GM19463 (cell line): ENCODE measurements around the gene PCDHGB7.
"Not testable (repeated sequence)": the region's sequence is repeated elsewhere in the genome, so short reads cannot be mapped to it uniquely, and the experiment has no call there.

Experiments used
- ATAC-seq: cut with Tn5 transposase; IDR thresholded peaks from one replicate; pipeline ENCODE4 v1.9.1; 2021; ENCODE audit warnings: mild to moderate bottlenecking, moderate library complexity; ENCODE audit not compliant: unreplicated experiment

Gene PCDHGB7

GRCh38 chr5:141422742-141423291, 5.3 kb downstream of the PCDHGB7 start:
- no peak for ATAC-seq

DNA sequence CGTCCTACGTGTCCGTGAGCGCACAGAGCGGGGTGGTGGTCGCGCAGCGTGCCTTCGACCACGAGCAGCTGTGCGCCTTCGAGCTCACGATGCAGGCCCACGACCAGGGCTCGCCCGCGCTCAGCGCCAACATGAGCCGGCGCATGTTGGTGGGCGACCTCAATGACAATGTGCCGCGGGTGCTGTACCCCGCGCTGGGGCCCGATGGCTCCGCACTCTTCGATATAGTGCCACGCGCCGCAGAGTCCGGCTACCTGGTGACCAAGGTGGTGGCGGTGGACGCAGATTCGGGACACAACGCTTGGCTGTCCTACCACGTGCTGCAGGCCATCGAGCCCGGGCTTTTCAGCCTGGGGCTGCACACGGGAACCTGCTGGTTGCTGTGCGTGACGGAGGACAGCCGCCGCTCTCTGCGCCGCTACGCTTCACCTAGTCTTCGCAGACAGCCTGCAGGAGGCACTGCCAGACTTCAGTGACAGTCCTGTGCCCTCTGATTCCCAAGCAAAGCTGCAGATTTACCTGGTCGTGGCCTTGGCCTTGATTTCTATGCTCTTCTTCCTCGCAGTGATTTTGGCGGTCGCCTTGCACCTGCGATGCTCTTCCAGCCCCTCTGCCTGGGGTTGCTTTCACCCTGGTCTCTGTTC, 10.4 kb downstream of the PCDHGB7 start:
- ATAC-seq, result no peak

DNA sequence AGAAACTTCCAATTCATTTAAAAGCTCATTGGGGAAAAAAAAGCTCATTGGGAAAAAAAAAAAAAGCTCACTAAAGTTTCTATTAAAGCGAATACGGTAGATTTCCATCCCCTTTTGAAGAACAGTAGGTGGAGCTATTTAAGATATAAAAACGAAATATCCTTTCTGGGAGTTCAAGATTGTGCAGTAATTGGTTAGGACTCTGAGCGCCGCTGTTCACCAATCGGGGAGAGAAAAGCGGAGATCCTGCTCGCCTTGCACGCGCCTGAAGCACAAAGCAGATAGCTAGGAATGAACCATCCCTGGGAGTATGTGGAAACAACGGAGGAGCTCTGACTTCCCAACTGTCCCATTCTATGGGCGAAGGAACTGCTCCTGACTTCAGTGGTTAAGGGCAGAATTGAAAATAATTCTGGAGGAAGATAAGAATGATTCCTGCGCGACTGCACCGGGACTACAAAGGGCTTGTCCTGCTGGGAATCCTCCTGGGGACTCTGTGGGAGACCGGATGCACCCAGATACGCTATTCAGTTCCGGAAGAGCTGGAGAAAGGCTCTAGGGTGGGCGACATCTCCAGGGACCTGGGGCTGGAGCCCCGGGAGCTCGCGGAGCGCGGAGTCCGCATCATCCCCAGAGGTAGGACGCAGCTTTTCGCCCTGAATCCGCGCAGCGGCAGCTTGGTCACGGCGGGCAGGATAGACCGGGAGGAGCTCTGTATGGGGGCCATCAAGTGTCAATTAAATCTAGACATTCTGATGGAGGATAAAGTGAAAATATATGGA, 13.0 kb downstream of the PCDHGB7 start, which contains the start of gene PCDHGA12:
Gene PCDHGA12 (plus strand): TSS at position 176 of the 782 bp plus-strand sequence. CDS start 253 bp downstream, at position 429.
- ATAC-seq, result peak; percentile 93

DNA sequence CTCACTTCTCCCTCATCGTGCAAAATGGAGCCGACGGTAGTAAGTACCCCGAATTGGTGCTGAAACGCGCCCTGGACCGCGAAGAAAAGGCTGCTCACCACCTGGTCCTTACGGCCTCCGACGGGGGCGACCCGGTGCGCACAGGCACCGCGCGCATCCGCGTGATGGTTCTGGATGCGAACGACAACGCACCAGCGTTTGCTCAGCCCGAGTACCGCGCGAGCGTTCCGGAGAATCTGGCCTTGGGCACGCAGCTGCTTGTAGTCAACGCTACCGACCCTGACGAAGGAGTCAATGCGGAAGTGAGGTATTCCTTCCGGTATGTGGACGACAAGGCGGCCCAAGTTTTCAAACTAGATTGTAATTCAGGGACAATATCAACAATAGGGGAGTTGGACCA, 13.8 kb downstream of the PCDHGB7 start:
- peak; percentile 43 for ATAC-seq

- not testable (repeated sequence) for ATAC-seq
Measured at GRCh38 chr5:141432308-141432707, 14.8 kb downstream of the PCDHGB7 start.

GRCh38 chr5:141432726-141433125, 15.2 kb downstream of the PCDHGB7 start:
- ATAC-seq, result not testable (repeated sequence)

- ATAC-seq, result no peak
Measured at GRCh38 chr5:141434006-141434405, 16.5 kb downstream of the PCDHGB7 start.

GRCh38 chr5:141437221-141437620, 19.7 kb downstream of the PCDHGB7 start:
- ATAC-seq, result no peak

DNA sequence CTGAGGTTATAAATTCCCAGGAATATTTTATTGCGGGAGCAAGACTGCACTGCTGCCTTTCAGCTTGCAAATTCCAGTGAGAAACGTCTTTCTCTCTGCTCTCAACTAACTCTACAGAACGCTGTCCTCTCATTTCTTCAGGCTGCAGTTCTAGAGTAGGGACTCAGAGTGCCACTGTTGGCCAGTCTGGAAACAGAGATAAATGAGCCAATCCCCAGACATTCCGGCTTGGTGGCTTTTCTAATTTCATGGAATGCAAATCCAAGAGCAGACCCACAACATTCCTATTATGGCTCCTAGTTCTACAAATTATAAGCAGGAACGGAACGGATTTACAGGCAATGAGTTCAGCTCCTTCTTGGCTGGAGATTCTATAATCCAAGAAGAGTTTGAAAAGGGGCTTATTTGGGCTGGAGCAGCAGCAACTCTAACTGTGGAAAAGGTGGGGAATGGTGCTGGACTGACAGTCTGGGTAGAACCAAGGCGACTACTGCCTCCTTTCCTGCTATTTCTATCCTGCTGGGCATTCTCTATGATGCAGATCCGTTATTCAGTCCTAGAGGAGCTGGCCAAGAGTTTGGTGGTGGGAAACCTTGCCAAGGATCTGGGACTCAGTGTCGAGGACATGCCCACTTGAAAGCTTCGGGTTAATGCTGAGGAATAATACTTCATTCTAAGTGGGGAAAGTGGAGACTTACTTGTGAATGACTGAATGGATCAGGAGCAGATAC, 22.1 kb downstream of the PCDHGB7 start:
- ATAC-seq, result no peak

DNA sequence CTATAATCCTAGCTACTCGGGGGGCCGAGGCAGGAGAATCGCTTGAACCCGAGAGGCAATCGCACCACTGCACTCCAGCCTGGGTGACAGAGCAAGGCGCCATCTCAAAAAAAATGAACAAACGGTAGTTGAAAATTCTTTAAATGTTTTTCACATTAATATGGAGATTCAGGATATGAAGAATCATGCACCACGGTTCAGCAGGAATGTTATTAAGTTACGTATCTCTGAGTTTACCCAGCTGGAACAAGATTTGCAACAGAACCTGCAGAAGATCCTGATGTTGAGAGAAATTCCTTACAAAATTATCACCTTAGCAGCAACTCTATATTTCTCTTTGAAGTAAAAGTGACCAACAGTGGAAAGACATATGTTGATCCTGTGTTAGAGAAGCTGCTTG, 22.9 kb downstream of the PCDHGB7 start:
- ATAC-seq, result no peak

DNA sequence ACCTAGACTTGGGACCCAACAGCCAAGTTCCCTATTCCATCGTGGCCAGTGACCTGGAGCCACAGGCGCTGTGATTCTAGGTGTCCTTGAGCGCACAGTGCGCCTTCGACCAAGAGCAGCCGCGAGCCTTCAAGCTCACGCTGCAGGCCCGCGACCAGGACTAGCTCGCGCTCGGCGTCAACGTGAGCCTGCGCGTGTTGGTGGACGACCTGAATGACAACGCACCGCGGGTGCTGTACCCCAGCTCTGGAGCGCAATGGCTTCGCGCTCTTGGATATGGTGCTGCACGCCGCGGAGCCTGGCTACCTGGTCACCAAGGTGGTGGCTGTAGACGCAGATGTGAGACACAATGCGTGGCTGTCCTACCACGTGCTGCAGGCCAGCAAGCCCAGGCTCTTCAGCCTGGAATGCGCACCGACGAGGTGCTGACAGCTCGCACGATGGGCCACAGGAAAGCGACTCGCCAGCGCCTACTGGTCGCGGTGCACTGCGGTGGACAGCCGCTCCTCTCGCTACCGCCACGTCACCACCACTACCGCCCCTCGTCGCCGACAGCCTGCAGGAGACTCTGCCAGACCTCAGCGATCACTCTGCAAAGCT, 24.2 kb downstream of the PCDHGB7 start:
- ATAC-seq, result no peak

DNA sequence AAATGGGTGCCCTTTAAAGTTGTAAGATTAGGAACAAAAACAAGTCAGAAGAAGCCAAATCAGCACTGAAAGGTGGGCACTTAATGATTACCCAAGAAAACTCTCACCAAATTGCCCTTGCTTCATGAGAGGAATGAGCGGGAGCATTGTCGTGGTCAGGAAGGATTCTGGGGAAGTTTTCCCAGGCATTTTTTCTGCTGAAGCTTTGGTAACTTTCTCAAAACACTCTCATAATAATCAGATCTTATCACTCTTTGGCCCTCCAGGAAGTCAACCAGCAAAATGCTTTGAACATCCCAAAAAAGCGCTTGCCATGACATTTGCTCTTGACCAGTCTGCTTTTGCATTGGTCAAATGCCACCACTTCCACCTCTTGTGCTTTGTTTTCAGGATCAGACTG, 47.9 kb downstream of the PCDHGB7 start:
- ATAC-seq, result no peak
